AML-193 (cell line): ENCODE measurements around the gene EIF6.
A peak's percentile ranks its signal among the peaks of the same experiment; 100 is the strongest.
"Not testable (repeated sequence)": the region's sequence is repeated elsewhere in the genome, so short reads cannot be mapped to it uniquely, and the experiment has no call there.

Experiments used
- DNase-seq, 2 experiments: peaks; one replicate each; lab custom pipeline; 2025; lab: John Stamatoyannopoulos, UW

Gene EIF6

GRCh38 chr20:35254448-35254999 lies 30.0 kb downstream of the EIF6 start:
- no peak for DNase-seq

- DNase-seq, result no peak
These were observed 31.6 kb downstream of the EIF6 start for GRCh38 chr20:35253010-35253409.

GRCh38 chr20:35252598-35252997 lies 32.0 kb downstream of the EIF6 start:
- DNase-seq, result not testable (repeated sequence)

GRCh38 chr20:35252037-35252461 lies 32.5 kb downstream of the EIF6 start:
- DNase-seq, result no peak

GRCh38 chr20:35251613-35251940 lies 33.0 kb downstream of the EIF6 start:
- no peak for DNase-seq

GRCh38 chr20:35248641-35249475 lies 35.7 kb downstream of the EIF6 start:
- no peak for DNase-seq

- DNase-seq, result no peak
These were observed 37.8 kb downstream of the EIF6 start for GRCh38 chr20:35246723-35247122.

- DNase-seq, result no peak
These were observed 40.6 kb downstream of the EIF6 start for GRCh38 chr20:35243986-35244385.

- no peak for DNase-seq
These were observed 41.3 kb downstream of the EIF6 start for GRCh38 chr20:35243317-35243716.

GRCh38 chr20:35240811-35241293 lies 43.7 kb downstream of the EIF6 start:
- DNase-seq, result no peak

- no peak for DNase-seq
These were observed 44.3 kb downstream of the EIF6 start for GRCh38 chr20:35240083-35240810.

GRCh38 chr20:35238735-35239134 lies 45.8 kb downstream of the EIF6 start:
- no peak for DNase-seq

GRCh38 chr20:35238170-35238569 lies 46.4 kb downstream of the EIF6 start:
- peak; percentile 98 for DNase-seq

GRCh38 chr20:35237486-35237885 lies 47.1 kb downstream of the EIF6 start:
- DNase-seq, result peak; percentile 12 to 22

- DNase-seq, result no peak
These were observed 48.7 kb downstream of the EIF6 start for GRCh38 chr20:35235881-35236280.

GRCh38 chr20:35232575-35232974 lies 52.0 kb downstream of the EIF6 start:
- no peak for DNase-seq
